Urothelium cell line (cell line): ENCODE data around the gene CBX5.
"Not testable (repeated sequence)": the region's sequence is repeated elsewhere in the genome, so short reads cannot be mapped to it uniquely, and the experiment has no call there.

Source experiments
- DNase-seq: peaks from one replicate; pipeline ENCODE4 v3.0.0; 2011; ENCODE audit warnings: low spot score, mixed read lengths
- FAIRE-seq: peaks from 2 replicates; lab custom pipeline; 2011; peaks lifted over from hg19 to GRCh38; lab: Jason Lieb, UNC

CBX5 gene

GRCh38 chr12:54294953-54295566 lies 15.1 kb upstream of the CBX5 start:
- DNase-seq (no peak), FAIRE-seq (no peak)

- FAIRE-seq = no peak
- peak; percentile 70 for DNase-seq
Measured at GRCh38 chr12:54294152-54294952, 14.4 kb upstream of the CBX5 start.

- DNase-seq = no peak
- no peak for FAIRE-seq
Measured at GRCh38 chr12:54292931-54293241, 13.0 kb upstream of the CBX5 start.

GRCh38 chr12:54292083-54292930 lies 12.4 kb upstream of the CBX5 start:
- DNase-seq (no peak), FAIRE-seq (no peak)

- FAIRE-seq = no peak
- no peak for DNase-seq
Measured at GRCh38 chr12:54287261-54288157, 7.6 kb upstream of the CBX5 start.

- no peak for FAIRE-seq
Measured at GRCh38 chr12:54286042-54287030, 6.4 kb upstream of the CBX5 start.

GRCh38 chr12:54285150-54286041 lies 5.5 kb upstream of the CBX5 start:
- DNase-seq (no peak), FAIRE-seq (no peak)

More at GRCh38 chr12:54286042-54287030, 6.4 kb upstream of the CBX5 start:
- no peak for DNase-seq

- FAIRE-seq, DNase-seq: not testable (repeated sequence)
Measured at GRCh38 chr12:54284070-54284780, 4.3 kb upstream of the CBX5 start.

- DNase-seq = no peak
- FAIRE-seq = no peak
Measured at GRCh38 chr12:54282949-54283593, 3.1 kb upstream of the CBX5 start.

GRCh38 chr12:54281694-54282093 lies 1.8 kb upstream of the CBX5 start:
- not testable (repeated sequence) for DNase-seq, FAIRE-seq

GRCh38 chr12:54281261-54281638 lies 1.3 kb upstream of the CBX5 start:
- not testable (repeated sequence) for FAIRE-seq, DNase-seq

- DNase-seq = peak; percentile 96
Measured at GRCh38 chr12:54280468-54281260, 742 bp upstream of the CBX5 start, which contains the start of gene HNRNPA1. HNRNPA1 (plus strand) TSS chr12:54280726; CDS start chr12:54280808, 82 bp downstream.

GRCh38 chr12:54279227-54279631 lies 693 bp downstream of the CBX5 start:
- FAIRE-seq (no peak), DNase-seq (no peak)

More at GRCh38 chr12:54280468-54281260, 742 bp upstream of the CBX5 start, which contains the start of gene HNRNPA1:
- no peak for FAIRE-seq

- FAIRE-seq (no peak), DNase-seq (no peak)
Measured at GRCh38 chr12:54277823-54278276, 2.1 kb downstream of the CBX5 start.

- FAIRE-seq (no peak), DNase-seq (no peak)
Measured at GRCh38 chr12:54276368-54276767, 3.6 kb downstream of the CBX5 start.

- no peak for DNase-seq
- FAIRE-seq = no peak
Measured at GRCh38 chr12:54273981-54274380, 5.9 kb downstream of the CBX5 start.
